HepG2 (cell line): ENCODE results near the gene INTS3. TPM values are rescaled to one million over a fixed set of nuclear protein-coding genes. Genes with fewer than 3 reads are reported as not detected.

Experiments used
- CREB1 ChIP-seq, 2 experiments: fragments of 450-650 bp in 1 of 2; IDR thresholded peaks; 2 replicates each; pipeline ENCODE4 v1.6.1; 2016 to 2017; ENCODE audit warnings: control low read depth in 1 of 2, mild to moderate bottlenecking in 1 of 2, missing compliant biosample characterization in 1 of 2, missing genetic modification characterization in 1 of 2
- FOXP1 ChIP-seq, 2 experiments: fragments of 450-650 bp in 1 of 2; IDR thresholded peaks; 2 replicates each; pipeline ENCODE4 v1.6.1; 2017 to 2018; ENCODE audit warnings: antibody characterized with exemption in 1 of 2
- IRF2 ChIP-seq: IDR thresholded peaks from 2 replicates; pipeline ENCODE4 v1.6.1; 2018; ENCODE audit warnings: missing genetic modification reagents, missing compliant biosample characterization
- KAT2B ChIP-seq: fragments of 150-350 bp; IDR thresholded peaks from 2 replicates; pipeline ENCODE4 v1.6.1; 2014; ENCODE audit warnings: low read depth, low read length, borderline replicate concordance
- NFKB2 ChIP-seq: sonication (generic); formaldehyde crosslinking; IDR thresholded peaks from 2 replicates; pipeline ENCODE4 v1.4.0; 2020; ENCODE audit warnings: missing genetic modification reagents, borderline replicate concordance
- SOX5 ChIP-seq: IDR thresholded peaks from 2 replicates; pipeline ENCODE4 v1.6.1; 2016; ENCODE audit warnings: borderline replicate concordance
- ZNF207 ChIP-seq: fragments of 450-650 bp; IDR thresholded peaks from 2 replicates; pipeline ENCODE4 v1.6.1; 2016; ENCODE audit warnings: antibody characterized with exemption, borderline replicate concordance
- ZNF557 ChIP-seq: sonication (generic); formaldehyde crosslinking; IDR thresholded peaks from 2 replicates; pipeline ENCODE4 v1.4.0; 2020; ENCODE audit warnings: missing genetic modification reagents
- polyA plus RNA-seq, 8 experiments: library from polyadenylated mRNA; depleted of rRNA in 3 of 8; stranded (reverse) in 7 of 8; unstranded in 1 of 8; fragments of >200 nt; fragmentation: Illumina TruSeq in 4 of 8; extraction: Trizol in 4 of 8; gene quantifications; 2 replicates each; pipeline versions ENCODE4 v1.2.1 to v1.2.3, GENCODE V29; 2011 to 2016; ENCODE audit warnings: low read depth in 4 of 8, missing spikeins in 1 of 8, mixed read lengths in 1 of 8; ENCODE audit not compliant: insufficient read depth in 1 of 8
- total RNA-seq, 5 experiments: library from RNA; depleted of rRNA; stranded (reverse); fragments of >200 nt; fragmentation: Illumina TruSeq; extraction: Trizol; gene quantifications; 2 replicates each; pipeline ENCODE4 v1.2.3, GENCODE V29; 2016; ENCODE audit warnings: low read depth in 1 of 5
- TF ChIP-seq, protein P1 (sequence below): sonication (generic); formaldehyde crosslinking; conservative IDR thresholded peaks from 2 replicates; pipeline ENCODE4 v1.4.0; 2020; ENCODE audit warnings: mild to moderate bottlenecking, missing genetic modification reagents, moderate library complexity
- TF ChIP-seq, protein P2 (sequence below): sonication (generic); formaldehyde crosslinking; IDR thresholded peaks from 2 replicates; pipeline ENCODE4 v1.4.0; 2020; ENCODE audit warnings: missing genetic modification reagents
- TF ChIP-seq, protein P3 (sequence below): sonication (generic); formaldehyde crosslinking; IDR thresholded peaks from 2 replicates; pipeline ENCODE4 v1.8.1; 2022; ENCODE audit warnings: low read depth, mild to moderate bottlenecking, missing genetic modification reagents
- TF ChIP-seq, protein P4 (sequence below): sonication (generic); formaldehyde crosslinking; IDR thresholded peaks from 2 replicates; pipeline ENCODE4 v1.4.0; 2020; ENCODE audit warnings: missing genetic modification reagents

INTS3 gene
- total and polyA plus RNA-seq, 2 of the 13 experiments (the other 11 are each of a cell fraction or from before 2014, with no cell fraction given), result 17.2 to 27.2 TPM

DNA sequence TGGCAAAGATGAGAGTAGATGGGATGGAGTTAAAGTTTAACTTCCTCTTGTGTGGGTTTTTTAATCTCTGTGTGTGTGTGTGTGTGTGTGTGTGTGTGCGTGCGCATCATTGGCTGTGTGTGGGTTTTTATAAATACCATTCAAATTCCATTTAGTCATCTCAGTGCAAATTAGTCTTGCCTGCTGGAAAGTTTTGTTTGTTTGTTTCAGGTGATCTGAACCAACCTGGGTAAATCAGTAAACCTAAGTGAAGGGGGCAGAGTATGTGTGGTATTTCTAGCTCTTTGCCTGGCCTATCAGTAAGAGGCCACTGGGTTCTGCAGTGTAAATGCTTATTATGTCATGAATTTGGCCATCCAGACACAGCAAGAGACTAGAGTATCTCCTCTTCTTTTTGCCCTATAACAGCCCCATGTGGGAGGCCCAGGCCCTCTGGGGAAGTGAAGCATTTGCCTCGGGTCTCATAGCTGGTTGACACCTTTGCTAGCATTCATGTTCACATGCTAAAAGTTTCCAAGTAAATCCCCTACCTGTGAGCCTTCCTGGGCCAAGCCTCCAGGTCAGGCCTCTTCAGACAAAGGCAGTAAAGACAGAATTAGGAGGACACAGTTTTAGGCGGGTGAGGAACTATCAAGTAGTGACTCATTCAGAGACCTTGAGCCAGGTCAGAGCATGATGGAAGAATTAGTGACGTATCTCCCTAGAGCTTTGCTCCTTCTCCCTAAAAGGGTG, 14.7 kb downstream of the INTS3 start (continued):
- TF ChIP-seq, protein P1, sequence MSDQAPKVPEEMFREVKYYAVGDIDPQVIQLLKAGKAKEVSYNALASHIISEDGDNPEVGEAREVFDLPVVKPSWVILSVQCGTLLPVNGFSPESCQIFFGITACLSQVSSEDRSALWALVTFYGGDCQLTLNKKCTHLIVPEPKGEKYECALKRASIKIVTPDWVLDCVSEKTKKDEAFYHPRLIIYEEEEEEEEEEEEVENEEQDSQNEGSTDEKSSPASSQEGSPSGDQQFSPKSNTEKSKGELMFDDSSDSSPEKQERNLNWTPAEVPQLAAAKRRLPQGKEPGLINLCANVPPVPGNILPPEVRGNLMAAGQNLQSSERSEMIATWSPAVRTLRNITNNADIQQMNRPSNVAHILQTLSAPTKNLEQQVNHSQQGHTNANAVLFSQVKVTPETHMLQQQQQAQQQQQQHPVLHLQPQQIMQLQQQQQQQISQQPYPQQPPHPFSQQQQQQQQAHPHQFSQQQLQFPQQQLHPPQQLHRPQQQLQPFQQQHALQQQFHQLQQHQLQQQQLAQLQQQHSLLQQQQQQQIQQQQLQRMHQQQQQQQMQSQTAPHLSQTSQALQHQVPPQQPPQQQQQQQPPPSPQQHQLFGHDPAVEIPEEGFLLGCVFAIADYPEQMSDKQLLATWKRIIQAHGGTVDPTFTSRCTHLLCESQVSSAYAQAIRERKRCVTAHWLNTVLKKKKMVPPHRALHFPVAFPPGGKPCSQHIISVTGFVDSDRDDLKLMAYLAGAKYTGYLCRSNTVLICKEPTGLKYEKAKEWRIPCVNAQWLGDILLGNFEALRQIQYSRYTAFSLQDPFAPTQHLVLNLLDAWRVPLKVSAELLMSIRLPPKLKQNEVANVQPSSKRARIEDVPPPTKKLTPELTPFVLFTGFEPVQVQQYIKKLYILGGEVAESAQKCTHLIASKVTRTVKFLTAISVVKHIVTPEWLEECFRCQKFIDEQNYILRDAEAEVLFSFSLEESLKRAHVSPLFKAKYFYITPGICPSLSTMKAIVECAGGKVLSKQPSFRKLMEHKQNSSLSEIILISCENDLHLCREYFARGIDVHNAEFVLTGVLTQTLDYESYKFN, result peak; percentile 44; the same call in 1 of the 2 replicates
- TF ChIP-seq, protein P2, sequence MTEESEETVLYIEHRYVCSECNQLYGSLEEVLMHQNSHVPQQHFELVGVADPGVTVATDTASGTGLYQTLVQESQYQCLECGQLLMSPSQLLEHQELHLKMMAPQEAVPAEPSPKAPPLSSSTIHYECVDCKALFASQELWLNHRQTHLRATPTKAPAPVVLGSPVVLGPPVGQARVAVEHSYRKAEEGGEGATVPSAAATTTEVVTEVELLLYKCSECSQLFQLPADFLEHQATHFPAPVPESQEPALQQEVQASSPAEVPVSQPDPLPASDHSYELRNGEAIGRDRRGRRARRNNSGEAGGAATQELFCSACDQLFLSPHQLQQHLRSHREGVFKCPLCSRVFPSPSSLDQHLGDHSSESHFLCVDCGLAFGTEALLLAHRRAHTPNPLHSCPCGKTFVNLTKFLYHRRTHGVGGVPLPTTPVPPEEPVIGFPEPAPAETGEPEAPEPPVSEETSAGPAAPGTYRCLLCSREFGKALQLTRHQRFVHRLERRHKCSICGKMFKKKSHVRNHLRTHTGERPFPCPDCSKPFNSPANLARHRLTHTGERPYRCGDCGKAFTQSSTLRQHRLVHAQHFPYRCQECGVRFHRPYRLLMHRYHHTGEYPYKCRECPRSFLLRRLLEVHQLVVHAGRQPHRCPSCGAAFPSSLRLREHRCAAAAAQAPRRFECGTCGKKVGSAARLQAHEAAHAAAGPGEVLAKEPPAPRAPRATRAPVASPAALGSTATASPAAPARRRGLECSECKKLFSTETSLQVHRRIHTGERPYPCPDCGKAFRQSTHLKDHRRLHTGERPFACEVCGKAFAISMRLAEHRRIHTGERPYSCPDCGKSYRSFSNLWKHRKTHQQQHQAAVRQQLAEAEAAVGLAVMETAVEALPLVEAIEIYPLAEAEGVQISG (CRISPR knock-in tag), result no peak
- TF ChIP-seq KAT2B (no peak), SOX5 (CRISPR knock-in tag) (peak; percentile 7; the same call in 1 of the 2 replicates), ZNF557 (no peak), ZNF207 (no peak), NFKB2 (CRISPR knock-in tag) (no peak), FOXP1 (IDR thresholded peaks at IDR 0.05) (peak; percentile 69; the same call in 1 of the 2 replicates), FOXP1 (CRISPR knock-in tag; IDR thresholded peaks at IDR 0.05) (no peak; the same call in 1 of the 2 replicates), IRF2 (no peak), CREB1 (IDR thresholded peaks at IDR 0.05) (no peak), CREB1 (CRISPR knock-in tag; IDR thresholded peaks at IDR 0.05) (peak; percentile 66)
- TF ChIP-seq, protein P3, sequence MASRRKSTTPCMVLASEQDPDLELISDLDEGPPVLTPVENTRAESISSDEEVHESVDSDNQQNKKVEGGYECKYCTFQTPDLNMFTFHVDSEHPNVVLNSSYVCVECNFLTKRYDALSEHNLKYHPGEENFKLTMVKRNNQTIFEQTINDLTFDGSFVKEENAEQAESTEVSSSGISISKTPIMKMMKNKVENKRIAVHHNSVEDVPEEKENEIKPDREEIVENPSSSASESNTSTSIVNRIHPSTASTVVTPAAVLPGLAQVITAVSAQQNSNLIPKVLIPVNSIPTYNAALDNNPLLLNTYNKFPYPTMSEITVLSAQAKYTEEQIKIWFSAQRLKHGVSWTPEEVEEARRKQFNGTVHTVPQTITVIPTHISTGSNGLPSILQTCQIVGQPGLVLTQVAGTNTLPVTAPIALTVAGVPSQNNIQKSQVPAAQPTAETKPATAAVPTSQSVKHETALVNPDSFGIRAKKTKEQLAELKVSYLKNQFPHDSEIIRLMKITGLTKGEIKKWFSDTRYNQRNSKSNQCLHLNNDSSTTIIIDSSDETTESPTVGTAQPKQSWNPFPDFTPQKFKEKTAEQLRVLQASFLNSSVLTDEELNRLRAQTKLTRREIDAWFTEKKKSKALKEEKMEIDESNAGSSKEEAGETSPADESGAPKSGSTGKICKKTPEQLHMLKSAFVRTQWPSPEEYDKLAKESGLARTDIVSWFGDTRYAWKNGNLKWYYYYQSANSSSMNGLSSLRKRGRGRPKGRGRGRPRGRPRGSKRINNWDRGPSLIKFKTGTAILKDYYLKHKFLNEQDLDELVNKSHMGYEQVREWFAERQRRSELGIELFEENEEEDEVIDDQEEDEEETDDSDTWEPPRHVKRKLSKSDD (CRISPR knock-in tag), result no peak
- TF ChIP-seq, protein P4, sequence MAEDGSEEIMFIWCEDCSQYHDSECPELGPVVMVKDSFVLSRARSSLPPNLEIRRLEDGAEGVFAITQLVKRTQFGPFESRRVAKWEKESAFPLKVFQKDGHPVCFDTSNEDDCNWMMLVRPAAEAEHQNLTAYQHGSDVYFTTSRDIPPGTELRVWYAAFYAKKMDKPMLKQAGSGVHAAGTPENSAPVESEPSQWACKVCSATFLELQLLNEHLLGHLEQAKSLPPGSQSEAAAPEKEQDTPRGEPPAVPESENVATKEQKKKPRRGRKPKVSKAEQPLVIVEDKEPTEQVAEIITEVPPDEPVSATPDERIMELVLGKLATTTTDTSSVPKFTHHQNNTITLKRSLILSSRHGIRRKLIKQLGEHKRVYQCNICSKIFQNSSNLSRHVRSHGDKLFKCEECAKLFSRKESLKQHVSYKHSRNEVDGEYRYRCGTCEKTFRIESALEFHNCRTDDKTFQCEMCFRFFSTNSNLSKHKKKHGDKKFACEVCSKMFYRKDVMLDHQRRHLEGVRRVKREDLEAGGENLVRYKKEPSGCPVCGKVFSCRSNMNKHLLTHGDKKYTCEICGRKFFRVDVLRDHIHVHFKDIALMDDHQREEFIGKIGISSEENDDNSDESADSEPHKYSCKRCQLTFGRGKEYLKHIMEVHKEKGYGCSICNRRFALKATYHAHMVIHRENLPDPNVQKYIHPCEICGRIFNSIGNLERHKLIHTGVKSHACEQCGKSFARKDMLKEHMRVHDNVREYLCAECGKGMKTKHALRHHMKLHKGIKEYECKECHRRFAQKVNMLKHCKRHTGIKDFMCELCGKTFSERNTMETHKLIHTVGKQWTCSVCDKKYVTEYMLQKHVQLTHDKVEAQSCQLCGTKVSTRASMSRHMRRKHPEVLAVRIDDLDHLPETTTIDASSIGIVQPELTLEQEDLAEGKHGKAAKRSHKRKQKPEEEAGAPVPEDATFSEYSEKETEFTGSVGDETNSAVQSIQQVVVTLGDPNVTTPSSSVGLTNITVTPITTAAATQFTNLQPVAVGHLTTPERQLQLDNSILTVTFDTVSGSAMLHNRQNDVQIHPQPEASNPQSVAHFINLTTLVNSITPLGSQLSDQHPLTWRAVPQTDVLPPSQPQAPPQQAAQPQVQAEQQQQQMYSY (CRISPR knock-in tag), result no peak
